ENCODE measurements around the gene BPIFB6. TPM values are rescaled to one million over a fixed set of nuclear protein-coding genes. Genes with fewer than 3 reads are reported as not detected.

BPIFB6 gene
- not detected in 2 replicates for total RNA-seq

GRCh38 chr20:33031531-33031930 lies at the start of gene BPIFB6:
BPIFB6 (plus strand) TSS chr20:33031648; CDS start chr20:33031648, 0 bp downstream.
- TF ChIP-seq, protein P1, sequence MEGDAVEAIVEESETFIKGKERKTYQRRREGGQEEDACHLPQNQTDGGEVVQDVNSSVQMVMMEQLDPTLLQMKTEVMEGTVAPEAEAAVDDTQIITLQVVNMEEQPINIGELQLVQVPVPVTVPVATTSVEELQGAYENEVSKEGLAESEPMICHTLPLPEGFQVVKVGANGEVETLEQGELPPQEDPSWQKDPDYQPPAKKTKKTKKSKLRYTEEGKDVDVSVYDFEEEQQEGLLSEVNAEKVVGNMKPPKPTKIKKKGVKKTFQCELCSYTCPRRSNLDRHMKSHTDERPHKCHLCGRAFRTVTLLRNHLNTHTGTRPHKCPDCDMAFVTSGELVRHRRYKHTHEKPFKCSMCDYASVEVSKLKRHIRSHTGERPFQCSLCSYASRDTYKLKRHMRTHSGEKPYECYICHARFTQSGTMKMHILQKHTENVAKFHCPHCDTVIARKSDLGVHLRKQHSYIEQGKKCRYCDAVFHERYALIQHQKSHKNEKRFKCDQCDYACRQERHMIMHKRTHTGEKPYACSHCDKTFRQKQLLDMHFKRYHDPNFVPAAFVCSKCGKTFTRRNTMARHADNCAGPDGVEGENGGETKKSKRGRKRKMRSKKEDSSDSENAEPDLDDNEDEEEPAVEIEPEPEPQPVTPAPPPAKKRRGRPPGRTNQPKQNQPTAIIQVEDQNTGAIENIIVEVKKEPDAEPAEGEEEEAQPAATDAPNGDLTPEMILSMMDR (IDR thresholded peaks at IDR 0.05; ENCODE audit: insufficient read depth, low read length, poor library complexity, severe bottlenecking): no peak
- H3K4me3 ChIP-seq (ENCODE audit: low read depth, low read length): no peak within 1 kb of the TSS
- no peaks in the 10 kb centered on the region for H3K36me3 ChIP-seq (ENCODE audit: control insufficient read depth, insufficient read depth, low read length)
- no peaks in the 10 kb centered on the region for H3K27me3 ChIP-seq (ENCODE audit: control insufficient read depth, insufficient read depth, low read length)
- no peak for DNase-seq (ENCODE audit: low read depth)

DNA sequence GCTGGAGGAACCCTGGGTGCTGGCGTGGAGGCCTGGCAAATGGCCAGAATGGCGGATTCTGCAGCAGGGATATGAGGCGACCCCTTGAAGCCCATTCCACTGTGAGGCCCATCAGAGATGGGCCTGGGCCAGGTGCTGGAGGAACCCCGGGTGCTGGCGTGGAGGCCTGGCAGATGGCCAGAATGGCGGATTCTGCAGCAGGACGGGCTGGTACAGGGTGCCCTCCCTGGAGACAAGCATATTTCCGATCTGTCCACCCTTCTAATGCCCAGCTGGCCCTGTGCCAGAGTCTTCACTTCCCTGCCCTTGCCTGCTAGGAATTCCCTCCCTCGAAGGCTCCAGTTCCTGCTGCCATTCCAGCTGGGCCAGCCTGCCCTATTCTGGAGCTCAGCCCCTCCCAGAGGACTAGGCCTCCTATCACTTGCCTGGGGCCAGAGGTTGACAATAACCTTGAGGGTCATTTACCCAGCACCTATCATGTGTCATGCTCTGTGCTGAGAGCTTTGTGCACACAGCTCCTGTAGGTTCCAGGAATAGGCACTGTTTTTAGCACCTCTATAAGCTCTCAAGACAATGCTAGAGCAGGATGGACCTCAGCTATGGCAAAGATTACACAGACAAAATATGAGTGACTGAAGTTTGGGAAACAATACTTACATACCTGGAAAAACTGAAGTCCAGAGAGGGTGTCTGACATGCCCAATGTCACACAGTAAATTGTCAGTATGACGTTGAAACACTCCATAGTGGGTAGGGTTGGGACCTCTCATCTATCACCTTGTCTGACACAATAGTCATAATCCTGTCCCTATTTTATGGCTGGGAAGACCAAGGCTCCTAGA lies 48.6 kb upstream of the BPIFB6 start:
- DNase-seq (ENCODE audit: low read depth): no peak
- Histone ChIP-seq H3K27me3 (ENCODE audit: control insufficient read depth, insufficient read depth, low read length) (no peaks in the 10 kb centered on the region), H3K4me3 (ENCODE audit: low read depth, low read length) (no peak overlapping the region), H3K36me3 (ENCODE audit: control insufficient read depth, insufficient read depth, low read length) (no peaks in the 10 kb centered on the region)
- TF ChIP-seq, protein P1 (IDR thresholded peaks at IDR 0.05; ENCODE audit: insufficient read depth, low read length, poor library complexity, severe bottlenecking): no peak

DNA sequence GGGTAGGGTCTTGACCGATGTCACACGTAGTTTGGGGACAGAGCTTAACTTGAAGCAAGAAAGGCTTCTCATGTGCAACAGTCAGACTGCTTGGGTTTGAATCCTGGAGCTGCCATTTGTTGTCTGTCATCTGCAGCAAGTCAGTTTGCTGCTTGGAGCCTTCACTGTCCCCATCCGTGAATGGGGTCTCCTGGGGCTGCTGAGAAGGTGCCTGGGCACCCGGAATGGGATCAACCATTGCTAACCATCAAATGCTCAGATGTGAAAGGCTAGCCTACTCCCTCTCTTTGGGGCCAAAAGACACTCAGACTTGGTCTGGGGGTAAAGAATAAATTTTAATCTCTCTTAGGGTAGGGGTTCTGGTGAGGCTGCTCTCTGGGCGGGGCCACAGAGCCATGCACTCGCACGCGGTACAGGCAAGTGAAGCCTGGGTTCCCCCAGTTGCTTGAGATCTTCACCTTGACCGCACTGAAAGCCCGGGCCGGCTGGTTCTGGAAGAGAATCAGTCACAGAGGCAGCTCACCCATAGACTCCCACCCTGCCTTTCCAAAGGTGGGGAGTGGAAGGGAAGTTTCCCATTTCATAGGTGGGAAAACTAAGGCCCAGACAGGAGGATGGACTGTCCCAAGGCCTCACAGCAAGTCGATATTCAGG lies 47.9 kb upstream of the BPIFB6 start:
- Histone ChIP-seq H3K27me3 (ENCODE audit: control insufficient read depth, insufficient read depth, low read length) (no peaks in the 10 kb centered on the region), H3K36me3 (ENCODE audit: control insufficient read depth, insufficient read depth, low read length) (no peaks in the 10 kb centered on the region), H3K4me3 (ENCODE audit: low read depth, low read length) (no peak overlapping the region)
- TF ChIP-seq, protein P1 (IDR thresholded peaks at IDR 0.05; ENCODE audit: insufficient read depth, low read length, poor library complexity, severe bottlenecking): no peak
- no peak for DNase-seq (ENCODE audit: low read depth)

DNA sequence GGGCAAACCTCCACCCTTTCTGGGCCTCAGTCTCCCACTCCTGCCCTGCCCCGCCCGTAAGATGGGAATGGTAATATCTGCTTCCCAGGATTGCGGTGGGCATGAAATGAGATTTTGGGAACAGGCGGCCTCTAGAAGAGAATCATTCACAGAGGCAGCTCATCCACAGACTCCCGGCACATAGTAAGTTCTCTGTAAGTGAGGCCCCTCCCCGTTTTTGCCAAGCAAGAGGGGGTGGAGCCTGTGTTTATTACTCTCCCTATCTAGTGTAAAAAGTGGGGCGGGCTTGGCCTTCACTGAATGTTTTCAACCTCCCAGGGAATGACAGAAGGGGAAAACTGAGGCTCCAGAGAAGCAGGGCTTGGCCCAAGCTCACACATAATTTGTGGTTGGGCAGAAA lies 47.3 kb upstream of the BPIFB6 start:
- no peak overlapping the region for H3K4me3 ChIP-seq (ENCODE audit: low read depth, low read length)
- no peaks in the 10 kb centered on the region for H3K27me3 ChIP-seq (ENCODE audit: control insufficient read depth, insufficient read depth, low read length)
- no peak for DNase-seq (ENCODE audit: low read depth)
- TF ChIP-seq, protein P1 (IDR thresholded peaks at IDR 0.05; ENCODE audit: insufficient read depth, low read length, poor library complexity, severe bottlenecking): no peak
- H3K36me3 ChIP-seq (ENCODE audit: control insufficient read depth, insufficient read depth, low read length): no peaks in the 10 kb centered on the region

GRCh38 chr20:32984631-32985354 lies 46.7 kb upstream of the BPIFB6 start:
- Histone ChIP-seq H3K4me3 (ENCODE audit: low read depth, low read length) (no peak overlapping the region), H3K36me3 (ENCODE audit: control insufficient read depth, insufficient read depth, low read length) (no peaks in the 10 kb centered on the region), H3K27me3 (ENCODE audit: control insufficient read depth, insufficient read depth, low read length) (no peaks in the 10 kb centered on the region)
- no peak for DNase-seq (ENCODE audit: low read depth)
- TF ChIP-seq, protein P1 (IDR thresholded peaks at IDR 0.05; ENCODE audit: insufficient read depth, low read length, poor library complexity, severe bottlenecking): no peak

Measured in kidney epithelial cell (primary cell).